Measurements from ENCODE around the gene TEX264. TPM values are rescaled to one million over a fixed set of nuclear protein-coding genes. Genes with fewer than 3 reads are reported as not detected.
"Not testable (repeated sequence)": the region's sequence is repeated elsewhere in the genome, so short reads cannot be mapped to it uniquely, and the experiment has no call there.

TEX264 gene
- total RNA-seq, 4 donors from 2014 or later: 48.0 to 73.8 (median 65.4) TPM

GRCh38 chr3:51637144-51637940 is 33.7 kb upstream of the TEX264 start:
- Histone ChIP-seq H3K27me3 (no peaks in the 10 kb centered on the region), H3K27ac (replicated peaks in 1 of 4) (no peak overlapping the region), H3K36me3 (peaks cover 81 to 100% (median 98%) of the 10 kb centered on the region in 4 donors), H3K4me3 (no peak overlapping the region), H3K9me3 (no peaks in the 10 kb centered on the region), H3K4me1 (no peaks in the 10 kb centered on the region)
- TF ChIP-seq POLR2A (IDR thresholded peaks at IDR 0.05; ENCODE audit: low read depth) (no peak), POLR2AphosphoS5 (IDR thresholded peaks at IDR 0.05) (no peak), CTCF (IDR thresholded peaks at IDR 0.05) (no peak), EP300 (IDR thresholded peaks at IDR 0.05) (no peak)
- DNase-seq (ENCODE audit: extremely low spot score): no peak
- intact Hi-C loops (cut with DNase I): no loop called here
- 98% methylated on average over 12 of the region's 14 CpGs for WGBS

- H3K36me3 ChIP-seq: peaks cover 81 to 100% (median 97%) of the 10 kb centered on the region in 4 donors
- no peaks in the 10 kb centered on the region for H3K4me1 ChIP-seq
- DNase-seq (ENCODE audit: extremely low spot score): no peak
- H3K9me3 ChIP-seq: no peaks in the 10 kb centered on the region
- TF ChIP-seq EP300 (IDR thresholded peaks at IDR 0.05): no peak
- peak; percentile 52 to 71 (median 59) for TF ChIP-seq CTCF (IDR thresholded peaks at IDR 0.05)
- intact Hi-C loops (cut with DNase I): loop anchor here (1.0 kb wide), 1 partner anchor 136 kb away; no protein-coding TSS in a partner anchor
- WGBS: 59% methylated on average over 6 of the region's 6 CpGs
- H3K27me3 ChIP-seq: no peaks in the 10 kb centered on the region
- H3K4me3 ChIP-seq: no peak overlapping the region
- H3K27ac ChIP-seq (replicated peaks in 1 of 4): no peak overlapping the region
These were observed 33.0 kb upstream of the TEX264 start for GRCh38 chr3:51637941-51638471.

GRCh38 chr3:51642462-51642861 is 28.6 kb upstream of the TEX264 start:
- peak in 1 of 3 experiments; percentile 8 for TF ChIP-seq CTCF (IDR thresholded peaks at IDR 0.05)
- TF ChIP-seq POLR2A (IDR thresholded peaks at IDR 0.05; ENCODE audit: low read depth): no peak
- Histone ChIP-seq H3K4me3 (no peak overlapping the region), H3K36me3 (peaks cover 92 to 100% (median 99%) of the 10 kb centered on the region in 4 donors), H3K9me3 (no peaks in the 10 kb centered on the region), H3K27me3 (no peaks in the 10 kb centered on the region), H3K27ac (replicated peaks in 1 of 4) (no peak overlapping the region), H3K4me1 (no peaks in the 10 kb centered on the region)
- DNase-seq (ENCODE audit: extremely low spot score): no peak
- 10% methylated on average over 2 of the region's 2 CpGs for WGBS
- intact Hi-C loops (cut with DNase I): no loop called here

- no peaks in the 10 kb centered on the region for H3K27me3 ChIP-seq
- H3K36me3 ChIP-seq: peaks cover 72 to 94% (median 83%) of the 10 kb centered on the region in 4 donors
- no peak for DNase-seq (ENCODE audit: extremely low spot score)
- no peak overlapping the region for H3K4me3 ChIP-seq
- H3K9me3 ChIP-seq: no peaks in the 10 kb centered on the region
- TF ChIP-seq POLR2AphosphoS5 (IDR thresholded peaks at IDR 0.05) (no peak), POLR2A (IDR thresholded peaks at IDR 0.05; ENCODE audit: low read depth) (no peak), EP300 (IDR thresholded peaks at IDR 0.05) (no peak), CTCF (IDR thresholded peaks at IDR 0.05) (no peak)
- no peak overlapping the region for H3K27ac ChIP-seq (replicated peaks in 1 of 4)
- WGBS: 95% methylated on average over 9 of the region's 9 CpGs
- H3K4me1 ChIP-seq: no peaks in the 10 kb centered on the region
- intact Hi-C loops (cut with DNase I): no loop called here
These were observed 25.0 kb upstream of the TEX264 start for GRCh38 chr3:51646091-51646490.

GRCh38 chr3:51652103-51652502 is 18.9 kb upstream of the TEX264 start:
- H3K27ac ChIP-seq (replicated peaks in 1 of 4); H3K4me3 ChIP-seq; H3K4me1 ChIP-seq; DNase-seq (ENCODE audit: extremely low spot score); H3K27me3 ChIP-seq; H3K9me3 ChIP-seq; intact Hi-C loops (cut with DNase I): not testable (repeated sequence)
- peaks cover 22 to 63% (median 50%) of the 10 kb centered on the region in 4 donors for H3K36me3 ChIP-seq
- WGBS: 98% methylated on average over 2 of the region's 2 CpGs

- H3K27me3 ChIP-seq; DNase-seq (ENCODE audit: extremely low spot score); H3K27ac ChIP-seq (replicated peaks in 1 of 4); H3K4me1 ChIP-seq; intact Hi-C loops (cut with DNase I); H3K9me3 ChIP-seq; H3K4me3 ChIP-seq: not testable (repeated sequence)
- H3K36me3 ChIP-seq: peaks cover 9 to 63% (median 50%) of the 10 kb centered on the region in 4 donors
- WGBS: 100% methylated on average over 2 of the region's 2 CpGs
These were observed 17.6 kb upstream of the TEX264 start for GRCh38 chr3:51653409-51653808.
